CD14-positive monocyte (primary cell): Measurements from ENCODE around the gene ZNRF1. TPM values are rescaled to one million over a fixed set of nuclear protein-coding genes. Genes with fewer than 3 reads are reported as not detected.

Source experiments
- DNase-seq, 3 donors: peaks; one replicate each; pipeline ENCODE4 v3.0.0-alpha.2; 2011 to 2022
- H2AFZ ChIP-seq: 2 replicates; pipeline ENCODE4 v1.6.0; 2012; ENCODE audit warnings: mild to moderate bottlenecking, low read depth, low read length, inconsistent platforms; ENCODE audit not compliant: insufficient read depth, poor library complexity, severe bottlenecking
- H3K27ac ChIP-seq, 2 donors: 1 replicate in 1 of 2; 2 replicates in 1 of 2; pipeline ENCODE4 v1.5.1; 2012 to 2013; ENCODE audit warnings: low read length in 2 of 2, control low read depth in 1 of 2, inconsistent platforms in 1 of 2, low read depth in 1 of 2, mild to moderate bottlenecking in 1 of 2
- H3K27me3 ChIP-seq, 2 donors: one replicate each; pipeline versions ENCODE4 v1.6.0 to v1.6.1; 2011 to 2013; ENCODE audit warnings: low read length in 2 of 2; ENCODE audit not compliant: control insufficient read depth in 2 of 2, insufficient read depth in 2 of 2
- H3K36me3 ChIP-seq, 2 donors: replicated peaks in 1 of 2; 1 replicate in 1 of 2; 2 replicates in 1 of 2; pipeline versions ENCODE4 v1.5.1 to v1.6.1; 2012 to 2013; ENCODE audit warnings: low read length in 2 of 2, control low read depth in 1 of 2, inconsistent platforms in 1 of 2, mild to moderate bottlenecking in 1 of 2; ENCODE audit not compliant: insufficient read depth in 2 of 2, control insufficient read depth in 1 of 2
- H3K4me1 ChIP-seq, 2 donors: 1 replicate in 1 of 2; 2 replicates in 1 of 2; pipeline versions ENCODE4 v1.5.1 to v1.6.1; 2012 to 2013; ENCODE audit warnings: low read length in 2 of 2, control low read depth in 1 of 2, inconsistent platforms in 1 of 2, mild to moderate bottlenecking in 1 of 2, moderate library complexity in 1 of 2; ENCODE audit not compliant: insufficient read depth in 2 of 2, control insufficient read depth in 1 of 2
- H3K4me2 ChIP-seq: replicated peaks from 2 replicates; pipeline ENCODE3; 2012; ENCODE audit warnings: low read length, moderate library complexity, mild to moderate bottlenecking; ENCODE audit not compliant: poor library complexity, severe bottlenecking; ENCODE audit errors: extremely low read depth
- H3K4me3 ChIP-seq, 3 experiments: fragments of 200-600 bp in 1 of 3; sonication (generic) in 1 of 3; replicated peaks in 1 of 3; 1 replicate in 2 of 3; 2 replicates in 1 of 3; pipeline ENCODE4 v1.5.1; 2011 to 2013; ENCODE audit warnings: low read length in 3 of 3, mild to moderate bottlenecking in 3 of 3, control low read depth in 2 of 3, low read depth in 2 of 3, inconsistent platforms in 1 of 3, moderate library complexity in 1 of 3
- H3K79me2 ChIP-seq: 2 replicates; pipeline ENCODE4 v1.6.0; 2012; ENCODE audit warnings: mild to moderate bottlenecking, control low read depth, inconsistent platforms, low read length, moderate library complexity; ENCODE audit not compliant: insufficient read depth
- H3K9ac ChIP-seq: 2 replicates; pipeline ENCODE4 v1.6.0; 2017; ENCODE audit warnings: low read length, mild to moderate bottlenecking; ENCODE audit not compliant: insufficient read depth, poor library complexity, severe bottlenecking
- H3K9me3 ChIP-seq, 2 donors: replicated peaks in 1 of 2; 1 replicate in 1 of 2; 2 replicates in 1 of 2; pipeline versions ENCODE4 v1.5.1 to v1.6.1; 2012 to 2013; ENCODE audit warnings: low read length in 2 of 2, control low read depth in 1 of 2; ENCODE audit not compliant: control insufficient read depth in 1 of 2, insufficient read depth in 1 of 2
- H4K20me1 ChIP-seq: 2 replicates; pipeline ENCODE4 v1.6.0; 2012; ENCODE audit warnings: mild to moderate bottlenecking, low read length, control low read depth, moderate library complexity; ENCODE audit not compliant: insufficient read depth
- H3K27ac Mint-ChIP-seq, 7 donors: one replicate each; pipeline ENCODE4 v1.8.0; 2020; ENCODE audit warnings: mild to moderate bottlenecking in 7 of 7, mixed read lengths in 7 of 7, moderate library complexity in 6 of 7, inconsistent platforms in 2 of 7
- H3K27me3 Mint-ChIP-seq, 3 donors: one replicate each; pipeline ENCODE4 v1.8.0; 2021 to 2022; ENCODE audit warnings: low read depth in 3 of 3, mild to moderate bottlenecking in 3 of 3, mixed read lengths in 3 of 3, moderate library complexity in 3 of 3, inconsistent platforms in 1 of 3
- H3K36me3 Mint-ChIP-seq, 2 donors: one replicate each; pipeline ENCODE4 v1.8.0; 2020; ENCODE audit warnings: mixed read lengths in 2 of 2, inconsistent platforms in 1 of 2, mild to moderate bottlenecking in 1 of 2
- H3K4me1 Mint-ChIP-seq: one replicate; pipeline ENCODE4 v1.8.0; 2020; ENCODE audit warnings: mild to moderate bottlenecking, mixed read lengths
- H3K4me3 Mint-ChIP-seq, 2 donors: one replicate each; pipeline ENCODE4 v1.8.0; 2020; ENCODE audit warnings: mild to moderate bottlenecking in 2 of 2, mixed read lengths in 2 of 2, moderate library complexity in 1 of 2
- H3K9me3 Mint-ChIP-seq, 7 donors: one replicate each; pipeline ENCODE4 v1.8.0; 2020 to 2022; ENCODE audit warnings: mixed read lengths in 7 of 7, mild to moderate bottlenecking in 6 of 7, moderate library complexity in 6 of 7, inconsistent platforms in 2 of 7
- WGBS: methylation state at CpG from one replicate; pipeline ENCODE4 v1.1.5; 2013; ENCODE audit warnings: missing lambda C conversion rate; ENCODE audit not compliant: insufficient coverage; 5-methylcytosine and 5-hydroxymethylcytosine counted together
- intact Hi-C, 2 donors: fragments of 100-400 bp; cut with micrococcal nuclease; formaldehyde crosslinking; loops; one replicate each; pipeline versions ENCODE4 v1.15.0 to v1.15.1; 2023
- polyA plus RNA-seq, 3 donors: library from polyadenylated mRNA; depleted of rRNA in 1 of 3; unstranded in 2 of 3; stranded (reverse) in 1 of 3; fragments of 300-500 nt in 2 of 3; fragments of >200 nt in 1 of 3; fragmentation: Illumina TruSeq in 2 of 3; gene quantifications; 1 replicate in 2 of 3; 2 replicates in 1 of 3; pipeline ENCODE4 v1.2.3, GENCODE V29; 2012 to 2021
- TF ChIP-seq, protein P1 (sequence below): fragments of 200-600 bp; IDR thresholded peaks from one replicate; pipeline ENCODE4 v1.8.0; 2022; ENCODE audit warnings: antibody characterized with exemption, mild to moderate bottlenecking

Gene ZNRF1
- polyA plus RNA-seq, 3 donors, result 1.9 to 5.3 (median 4.3) TPM

DNA sequence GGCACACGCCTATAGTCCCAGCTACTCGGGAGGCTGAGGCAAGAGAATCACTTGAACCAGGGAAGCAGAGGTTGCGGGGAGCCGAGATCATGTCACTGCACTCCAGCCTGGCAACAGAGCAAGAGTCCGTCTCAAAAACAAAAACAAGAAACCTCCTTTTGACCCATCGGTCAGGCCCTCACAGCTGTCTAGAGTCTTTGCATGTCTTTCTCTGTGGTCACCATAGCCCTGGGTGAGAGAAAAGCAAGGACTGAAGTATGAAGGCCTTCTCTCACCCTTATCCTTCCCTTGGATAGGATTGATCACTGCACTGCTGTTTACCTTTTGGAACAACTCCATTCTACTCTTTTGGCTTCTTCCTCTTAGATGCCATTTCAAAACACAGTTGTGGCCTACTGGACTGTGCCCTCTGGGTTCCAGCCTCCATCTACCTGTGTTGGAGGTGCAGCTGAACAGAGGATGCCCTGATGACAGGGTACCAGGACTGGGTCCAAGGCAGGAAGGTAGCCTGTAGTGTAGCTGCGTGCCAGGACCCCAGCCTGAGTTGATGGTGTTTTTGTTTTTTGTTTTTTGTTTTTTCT, 80.6 kb downstream of the ZNRF1 start:
- DNase-seq, result no peak
- Histone ChIP-seq H4K20me1 (peaks cover 8% of the 10 kb centered on the region), H3K4me1 (peaks cover 17 to 22% of the 10 kb centered on the region in 2 donors), H3K36me3 (no peaks in the 10 kb centered on the region), H3K27ac (no peak overlapping the region), H3K4me2 (no peak overlapping the region), H2AFZ (no peak overlapping the region), H3K4me3 (no peak overlapping the region), H3K27me3 (no peaks in the 10 kb centered on the region), H3K79me2 (peaks cover 43% of the 10 kb centered on the region), H3K9me3 (no peaks in the 10 kb centered on the region), H3K9ac (no peak overlapping the region)
- Mint-ChIP-seq H3K9me3 (peaks cover 0 to 2% (median 0%) of the 10 kb centered on the region in 7 donors), H3K36me3 (peaks cover 0 to 2% of the 10 kb centered on the region in 2 donors), H3K27ac (no peak overlapping the region), H3K27me3 (peaks cover 0 to 3% (median 2%) of the 10 kb centered on the region in 3 donors), H3K4me3 (no peak overlapping the region), H3K4me1 (peaks cover 40% of the 10 kb centered on the region)
- 96% methylated on average over 5 of the region's 7 CpGs for WGBS
- intact Hi-C loops, result no loop called here
- TF ChIP-seq, protein P1, sequence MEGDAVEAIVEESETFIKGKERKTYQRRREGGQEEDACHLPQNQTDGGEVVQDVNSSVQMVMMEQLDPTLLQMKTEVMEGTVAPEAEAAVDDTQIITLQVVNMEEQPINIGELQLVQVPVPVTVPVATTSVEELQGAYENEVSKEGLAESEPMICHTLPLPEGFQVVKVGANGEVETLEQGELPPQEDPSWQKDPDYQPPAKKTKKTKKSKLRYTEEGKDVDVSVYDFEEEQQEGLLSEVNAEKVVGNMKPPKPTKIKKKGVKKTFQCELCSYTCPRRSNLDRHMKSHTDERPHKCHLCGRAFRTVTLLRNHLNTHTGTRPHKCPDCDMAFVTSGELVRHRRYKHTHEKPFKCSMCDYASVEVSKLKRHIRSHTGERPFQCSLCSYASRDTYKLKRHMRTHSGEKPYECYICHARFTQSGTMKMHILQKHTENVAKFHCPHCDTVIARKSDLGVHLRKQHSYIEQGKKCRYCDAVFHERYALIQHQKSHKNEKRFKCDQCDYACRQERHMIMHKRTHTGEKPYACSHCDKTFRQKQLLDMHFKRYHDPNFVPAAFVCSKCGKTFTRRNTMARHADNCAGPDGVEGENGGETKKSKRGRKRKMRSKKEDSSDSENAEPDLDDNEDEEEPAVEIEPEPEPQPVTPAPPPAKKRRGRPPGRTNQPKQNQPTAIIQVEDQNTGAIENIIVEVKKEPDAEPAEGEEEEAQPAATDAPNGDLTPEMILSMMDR, result no peak

DNA sequence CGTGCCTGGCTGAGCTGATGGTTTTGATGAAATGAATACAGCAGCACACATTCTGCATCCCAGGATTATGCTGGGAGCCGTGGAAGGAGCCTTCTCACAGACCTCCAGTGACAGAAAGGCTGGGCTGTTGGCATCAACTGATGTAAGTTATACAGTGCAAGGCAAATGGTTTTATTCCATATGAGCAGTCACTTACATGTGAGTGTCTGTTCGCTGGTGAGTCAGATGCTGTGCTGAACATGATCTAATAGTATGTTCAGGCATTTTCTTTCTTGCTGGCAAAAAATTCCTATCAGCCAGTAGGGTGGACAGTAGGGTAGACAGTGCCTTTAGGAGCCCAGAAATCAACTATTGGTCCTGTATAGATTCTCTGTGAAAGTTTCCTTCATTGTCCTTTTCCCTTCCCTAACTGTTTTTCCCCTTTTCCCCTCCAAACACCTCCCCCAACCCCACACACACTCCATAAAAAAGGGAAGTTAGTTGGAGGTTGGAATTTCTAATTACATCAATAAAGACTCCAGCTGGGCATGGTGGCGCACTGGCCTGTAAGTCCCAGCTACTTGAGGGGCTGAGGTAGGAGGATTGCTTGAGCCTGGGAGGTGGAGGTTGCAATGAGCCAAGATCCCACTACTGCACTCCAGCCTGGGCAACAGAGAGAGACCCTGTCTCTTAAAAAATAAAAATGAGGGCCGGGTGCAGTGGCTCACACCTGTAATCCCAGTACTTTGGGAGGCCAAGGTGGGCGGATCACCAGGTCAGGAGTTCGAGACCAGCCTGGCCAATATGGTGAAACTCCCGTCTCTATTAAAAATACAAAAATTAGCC, 81.6 kb downstream of the ZNRF1 start:
- H3K36me3 ChIP-seq, result no peaks in the 10 kb centered on the region
- peak overlapping the region in 1 of 7 donors; percentile 30 for H3K27ac Mint-ChIP-seq
- no peak overlapping the region for H3K4me2 ChIP-seq
- no peak overlapping the region for H3K27ac ChIP-seq
- peaks cover 7 to 8% of the 10 kb centered on the region in 2 donors for H3K36me3 Mint-ChIP-seq
- no peak overlapping the region for H2AFZ ChIP-seq
- no peak overlapping the region for H3K9ac ChIP-seq
- no peaks in the 10 kb centered on the region for H3K9me3 ChIP-seq
- H3K4me3 ChIP-seq, result no peak overlapping the region
- intact Hi-C loops, result no loop called here
- H3K27me3 Mint-ChIP-seq, result peaks cover 0 to 3% (median 2%) of the 10 kb centered on the region in 3 donors
- H3K27me3 ChIP-seq, result no peaks in the 10 kb centered on the region
- 97% methylated on average over 6 of the region's 8 CpGs for WGBS
- peaks cover 42% of the 10 kb centered on the region for H3K79me2 ChIP-seq
- peaks cover 0 to 2% (median 0%) of the 10 kb centered on the region in 7 donors for H3K9me3 Mint-ChIP-seq
- H3K4me1 ChIP-seq, result peaks cover 11 to 12% of the 10 kb centered on the region in 2 donors
- DNase-seq, result no peak
- H3K4me1 Mint-ChIP-seq, result peaks cover 32% of the 10 kb centered on the region
- TF ChIP-seq, protein P1, result no peak
- peaks cover 4% of the 10 kb centered on the region for H4K20me1 ChIP-seq
- H3K4me3 Mint-ChIP-seq, result no peak overlapping the region
